GM12801 (cell line): Measurements from ENCODE around the gene KIF23.

Experiments
- CTCF ChIP-seq: IDR thresholded peaks from one replicate; pipeline ENCODE4 v1.5.1; 2011; ENCODE audit warnings: control low read depth; ENCODE audit not compliant: insufficient read length; ENCODE audit errors: extremely low read depth

KIF23 gene

GRCh38 chr15:69462030-69462492 lies 47.9 kb downstream of the KIF23 start:
- TF ChIP-seq CTCF, result no peak

- TF ChIP-seq CTCF, result no peak
These were observed 48.5 kb downstream of the KIF23 start for GRCh38 chr15:69462493-69463181.

- no peak for TF ChIP-seq CTCF
These were observed 49.1 kb downstream of the KIF23 start for GRCh38 chr15:69463182-69463756.

- no peak for TF ChIP-seq CTCF
These were observed 51.1 kb downstream of the KIF23 start for GRCh38 chr15:69465253-69465652.

- TF ChIP-seq CTCF, result no peak
These were observed 52.6 kb downstream of the KIF23 start for GRCh38 chr15:69466733-69467132.

GRCh38 chr15:69467636-69468035 lies 53.5 kb downstream of the KIF23 start:
- TF ChIP-seq CTCF, result no peak

- TF ChIP-seq CTCF, result no peak
These were observed 54.3 kb downstream of the KIF23 start for GRCh38 chr15:69468241-69469121.
